8988T (cell line): ENCODE results near the gene HSPB7.
A peak's percentile ranks its signal among the peaks of the same experiment; 100 is the strongest.
"Not testable (repeated sequence)": the region's sequence is repeated elsewhere in the genome, so short reads cannot be mapped to it uniquely, and the experiment has no call there.

Experiments
- DNase-seq: peaks from one replicate; pipeline ENCODE4 v3.0.0; 2011

Gene HSPB7

GRCh38 chr1:16005597-16005996 lies 12.2 kb downstream of the HSPB7 start:
- no peak for DNase-seq

GRCh38 chr1:16001274-16001673 lies 16.6 kb downstream of the HSPB7 start:
- not testable (repeated sequence) for DNase-seq

GRCh38 chr1:15998929-15999328 lies 18.9 kb downstream of the HSPB7 start:
- DNase-seq, result no peak

- no peak for DNase-seq
Observed at GRCh38 chr1:15997637-15998280, 20.1 kb downstream of the HSPB7 start.

GRCh38 chr1:15997076-15997585 lies 20.7 kb downstream of the HSPB7 start:
- DNase-seq, result no peak

- no peak for DNase-seq
Observed at GRCh38 chr1:15994590-15995351, 23.1 kb downstream of the HSPB7 start.

GRCh38 chr1:15994081-15994480 lies 23.8 kb downstream of the HSPB7 start:
- DNase-seq, result no peak

- DNase-seq, result no peak
Observed at GRCh38 chr1:15993666-15994065, 24.2 kb downstream of the HSPB7 start.

GRCh38 chr1:15992582-15993500 lies 25.0 kb downstream of the HSPB7 start:
- DNase-seq, result no peak

GRCh38 chr1:15992187-15992553 lies 25.7 kb downstream of the HSPB7 start:
- DNase-seq, result no peak

GRCh38 chr1:15991427-15992186 lies 26.2 kb downstream of the HSPB7 start:
- no peak for DNase-seq

GRCh38 chr1:15989776-15990175 lies 28.1 kb downstream of the HSPB7 start:
- no peak for DNase-seq

GRCh38 chr1:15988856-15989736 lies 28.7 kb downstream of the HSPB7 start:
- no peak for DNase-seq

- DNase-seq, result no peak
Observed at GRCh38 chr1:15985611-15986297, 32.1 kb downstream of the HSPB7 start.

- DNase-seq, result no peak
Observed at GRCh38 chr1:15983275-15983674, 34.6 kb downstream of the HSPB7 start.

- no peak for DNase-seq
Observed at GRCh38 chr1:15981679-15982078, 36.2 kb downstream of the HSPB7 start.

- DNase-seq, result not testable (repeated sequence)
Observed at GRCh38 chr1:15977947-15978346, 39.9 kb downstream of the HSPB7 start.

GRCh38 chr1:15975805-15976680 lies 41.8 kb downstream of the HSPB7 start, which contains the start of gene ZBTB17:
Gene ZBTB17, minus strand, starts transcription at chr1:15976101. Its CDS starts 27,606 bp downstream, at chr1:15948495.
- DNase-seq, result peak; percentile 70

GRCh38 chr1:15975358-15975804 lies 42.5 kb downstream of the HSPB7 start:
- DNase-seq, result peak; percentile 48

GRCh38 chr1:15974855-15975254 lies 43.0 kb downstream of the HSPB7 start:
- no peak for DNase-seq
